Stomach (tissue), 9 donors: ENCODE results near the gene CD81. TPM values are rescaled to one million over a fixed set of nuclear protein-coding genes. Genes with fewer than 3 reads are reported as not detected.

Source experiments
- DNase-seq, 2 donors: peaks; one replicate each; pipeline versions ENCODE4 v3.0.0 to v3.0.0-alpha.2; 2013 to 2019
- H3K27ac ChIP-seq, 5 donors: fragments of 200-600 bp in 4 of 5; sonication (generic) in 4 of 5; one replicate each; pipeline ENCODE4 v1.5.1; 2013 to 2019; ENCODE audit warnings: mild to moderate bottlenecking in 1 of 5, moderate library complexity in 1 of 5
- H3K27me3 ChIP-seq, 3 donors: fragments of 200-600 bp; sonication (generic); one replicate each; pipeline ENCODE4 v1.5.1; 2017 to 2019; ENCODE audit warnings: mixed run types in 1 of 3
- H3K36me3 ChIP-seq, 4 donors: fragments of 200-600 bp; sonication (generic); 1 replicate in 3 of 4; 2 replicates in 1 of 4; pipeline ENCODE4 v1.5.1; 2016 to 2019
- H3K4me1 ChIP-seq, 4 donors: fragments of 200-600 bp; sonication (generic); one replicate each; pipeline ENCODE4 v1.5.1; 2016 to 2019
- H3K4me3 ChIP-seq, 4 donors: fragments of 200-600 bp; sonication (generic) in 3 of 4; one replicate each; pipeline ENCODE4 v1.5.1; 2016 to 2019; ENCODE audit warnings: mild to moderate bottlenecking in 1 of 4
- H3K9me3 ChIP-seq, 4 donors: fragments of 200-600 bp; sonication (generic); one replicate each; pipeline ENCODE4 v1.5.1; 2016 to 2019
- EP300 ChIP-seq: sonication (generic); formaldehyde crosslinking; IDR thresholded peaks from one replicate; pipeline ENCODE4 v1.6.1; 2017; ENCODE audit warnings: antibody characterized with exemption
- POLR2A ChIP-seq, 4 donors: fragments of 450-650 bp; IDR thresholded peaks; one replicate each; pipeline ENCODE4 v1.6.1; 2016; ENCODE audit warnings: antibody characterized with exemption in 4 of 4, control low read depth in 2 of 4, mild to moderate bottlenecking in 1 of 4, moderate library complexity in 1 of 4
- POLR2AphosphoS5 ChIP-seq, 3 donors: sonication (generic); formaldehyde crosslinking; IDR thresholded peaks; one replicate each; pipeline ENCODE4 v1.6.1; 2016; ENCODE audit warnings: antibody characterized with exemption in 3 of 3
- WGBS, 5 donors: extraction: QIAGEN DNeasy Blood & Tissue Kit in 3 of 5; methylation state at CpG; one replicate each; pipeline versions ENCODE4 v1.1.5 to v1.1.7; 2013 to 2018; 5-methylcytosine and 5-hydroxymethylcytosine counted together
- intact Hi-C: fragments of 100-400 bp; cut with DNase I; formaldehyde crosslinking; loops from one replicate; pipeline ENCODE4 v1.15.1; 2023; ENCODE audit warnings: low total_unique reads
- polyA plus RNA-seq, 3 donors: library from polyadenylated mRNA; stranded (reverse); fragments of 200-250 nt; gene quantifications; one replicate each; pipeline ENCODE4 v1.2.3, GENCODE V29; 2013
- total RNA-seq, 5 donors: library from RNA; depleted of rRNA; stranded (reverse); fragments of >200 nt; gene quantifications; one replicate each; pipeline versions ENCODE4 v1.1.0 to v1.2.3, GENCODE V29; 2014 to 2016
- TF ChIP-seq, protein P1 (sequence below), 7 experiments: fragments of 450-650 bp in 4 of 7; fragments of 200-600 bp in 3 of 7; sonication (generic) in 3 of 7; IDR thresholded peaks; one replicate each; pipeline ENCODE4 v1.5.1; 2016 to 2019; ENCODE audit warnings: antibody characterized with exemption in 7 of 7, control low read depth in 2 of 7, mild to moderate bottlenecking in 1 of 7
- donor health status: healthy with polysubstance abuse.
- donor health status: Bipolar disorder and iron deficiency.
- donor health status: healthy.

The CD81 gene
- total and polyA plus RNA-seq, 8 donors: 95.0 to 327 (median 223) TPM

DNA sequence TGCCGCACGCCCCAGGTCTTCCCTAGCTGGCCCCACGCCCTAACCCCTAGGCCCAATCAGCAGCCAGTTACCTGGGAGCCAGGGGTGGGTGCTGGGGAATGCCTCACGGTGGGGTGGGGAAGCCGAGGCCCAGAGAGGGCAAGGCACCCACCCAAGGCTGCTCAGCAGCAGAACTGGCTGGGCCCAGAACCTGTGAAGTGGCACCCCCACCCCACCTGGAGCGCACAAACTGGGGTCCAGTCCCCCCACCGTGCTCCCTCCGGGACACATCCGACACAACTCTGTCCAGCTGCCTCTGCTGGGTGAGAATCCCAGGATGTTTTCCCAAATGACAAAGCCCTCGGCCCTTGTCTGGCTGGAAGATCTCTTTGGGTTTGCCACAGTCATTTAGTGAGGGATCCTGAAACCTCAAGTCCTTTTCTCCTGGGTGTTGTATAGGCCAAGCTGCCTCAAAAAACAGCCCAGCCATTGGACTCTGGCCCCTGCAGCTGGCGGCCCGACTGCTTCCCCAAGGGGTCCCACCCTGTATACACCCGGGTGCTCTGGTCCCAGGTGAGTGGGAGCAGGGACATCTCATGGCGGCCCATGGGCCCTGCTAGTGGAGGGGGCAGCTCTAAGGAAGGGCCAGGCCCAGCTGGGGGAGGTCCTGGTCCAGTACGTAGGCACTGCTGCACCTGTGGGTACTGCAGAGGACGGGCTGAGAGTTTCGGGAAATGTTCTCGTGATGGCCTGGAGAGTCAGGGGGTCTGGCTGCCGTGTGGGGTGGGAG, 44.3 kb downstream of the CD81 start:
- no peak overlapping the region for H3K4me3 ChIP-seq
- no peak overlapping the region for H3K27ac ChIP-seq
- TF ChIP-seq POLR2AphosphoS5 (IDR thresholded peaks at IDR 0.05) (no peak), EP300 (no peak), POLR2A (IDR thresholded peaks at IDR 0.05) (no peak)
- TF ChIP-seq, protein P1, sequence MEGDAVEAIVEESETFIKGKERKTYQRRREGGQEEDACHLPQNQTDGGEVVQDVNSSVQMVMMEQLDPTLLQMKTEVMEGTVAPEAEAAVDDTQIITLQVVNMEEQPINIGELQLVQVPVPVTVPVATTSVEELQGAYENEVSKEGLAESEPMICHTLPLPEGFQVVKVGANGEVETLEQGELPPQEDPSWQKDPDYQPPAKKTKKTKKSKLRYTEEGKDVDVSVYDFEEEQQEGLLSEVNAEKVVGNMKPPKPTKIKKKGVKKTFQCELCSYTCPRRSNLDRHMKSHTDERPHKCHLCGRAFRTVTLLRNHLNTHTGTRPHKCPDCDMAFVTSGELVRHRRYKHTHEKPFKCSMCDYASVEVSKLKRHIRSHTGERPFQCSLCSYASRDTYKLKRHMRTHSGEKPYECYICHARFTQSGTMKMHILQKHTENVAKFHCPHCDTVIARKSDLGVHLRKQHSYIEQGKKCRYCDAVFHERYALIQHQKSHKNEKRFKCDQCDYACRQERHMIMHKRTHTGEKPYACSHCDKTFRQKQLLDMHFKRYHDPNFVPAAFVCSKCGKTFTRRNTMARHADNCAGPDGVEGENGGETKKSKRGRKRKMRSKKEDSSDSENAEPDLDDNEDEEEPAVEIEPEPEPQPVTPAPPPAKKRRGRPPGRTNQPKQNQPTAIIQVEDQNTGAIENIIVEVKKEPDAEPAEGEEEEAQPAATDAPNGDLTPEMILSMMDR (IDR thresholded peaks at IDR 0.05): no peak
- H3K36me3 ChIP-seq: no peaks in the 10 kb centered on the region
- WGBS, 5 donors: 68 to 77% (median 74%) methylated on average over 13 to 19 of the region's 19 CpGs
- intact Hi-C loops: loop anchor here (2.0 kb wide), 1 partner anchor 227 kb away; no protein-coding TSS in a partner anchor
- DNase-seq: no peak
- H3K4me1 ChIP-seq: peaks cover 9 to 17% (median 14%) of the 10 kb centered on the region in 4 donors
- H3K27me3 ChIP-seq: peaks cover 0 to 29% (median 5%) of the 10 kb centered on the region in 3 donors
- no peaks in the 10 kb centered on the region for H3K9me3 ChIP-seq

- Histone ChIP-seq H3K27me3 (peaks cover 0 to 29% (median 5%) of the 10 kb centered on the region in 3 donors), H3K27ac (no peak overlapping the region), H3K9me3 (no peaks in the 10 kb centered on the region), H3K36me3 (no peaks in the 10 kb centered on the region), H3K4me3 (no peak overlapping the region), H3K4me1 (peaks cover 9 to 20% (median 18%) of the 10 kb centered on the region in 4 donors)
- intact Hi-C loops: loop anchor here (2.0 kb wide), 2 partner anchors 115 to 227 kb away; no protein-coding TSS in a partner anchor
- no peak for DNase-seq
- WGBS, 5 donors: 80 to 88% (median 85%) methylated on average over 11 to 17 of the region's 17 CpGs
- TF ChIP-seq, protein P1 (IDR thresholded peaks at IDR 0.05): no peak
- TF ChIP-seq POLR2AphosphoS5 (IDR thresholded peaks at IDR 0.05) (no peak), EP300 (no peak)
Observed at GRCh38 chr11:2421996-2422395, 44.9 kb downstream of the CD81 start.

GRCh38 chr11:2422461-2423156, 45.5 kb downstream of the CD81 start:
- TF ChIP-seq, protein P1 (IDR thresholded peaks at IDR 0.05): no peak
- TF ChIP-seq EP300 (no peak), POLR2A (IDR thresholded peaks at IDR 0.05) (no peak), POLR2AphosphoS5 (IDR thresholded peaks at IDR 0.05) (no peak)
- intact Hi-C loops: loop anchor here (2.0 kb wide), 1 partner anchor 116 kb away; no protein-coding TSS in a partner anchor
- peaks cover 0 to 29% (median 5%) of the 10 kb centered on the region in 3 donors for H3K27me3 ChIP-seq
- H3K4me1 ChIP-seq: peaks cover 9 to 25% (median 24%) of the 10 kb centered on the region in 4 donors
- no peak for DNase-seq
- no peak overlapping the region for H3K27ac ChIP-seq
- H3K4me3 ChIP-seq: no peak overlapping the region
- H3K9me3 ChIP-seq: no peaks in the 10 kb centered on the region
- no peaks in the 10 kb centered on the region for H3K36me3 ChIP-seq
- WGBS, 5 donors: 83 to 100% (median 84%) methylated on average over 6 to 14 of the region's 14 CpGs

DNA sequence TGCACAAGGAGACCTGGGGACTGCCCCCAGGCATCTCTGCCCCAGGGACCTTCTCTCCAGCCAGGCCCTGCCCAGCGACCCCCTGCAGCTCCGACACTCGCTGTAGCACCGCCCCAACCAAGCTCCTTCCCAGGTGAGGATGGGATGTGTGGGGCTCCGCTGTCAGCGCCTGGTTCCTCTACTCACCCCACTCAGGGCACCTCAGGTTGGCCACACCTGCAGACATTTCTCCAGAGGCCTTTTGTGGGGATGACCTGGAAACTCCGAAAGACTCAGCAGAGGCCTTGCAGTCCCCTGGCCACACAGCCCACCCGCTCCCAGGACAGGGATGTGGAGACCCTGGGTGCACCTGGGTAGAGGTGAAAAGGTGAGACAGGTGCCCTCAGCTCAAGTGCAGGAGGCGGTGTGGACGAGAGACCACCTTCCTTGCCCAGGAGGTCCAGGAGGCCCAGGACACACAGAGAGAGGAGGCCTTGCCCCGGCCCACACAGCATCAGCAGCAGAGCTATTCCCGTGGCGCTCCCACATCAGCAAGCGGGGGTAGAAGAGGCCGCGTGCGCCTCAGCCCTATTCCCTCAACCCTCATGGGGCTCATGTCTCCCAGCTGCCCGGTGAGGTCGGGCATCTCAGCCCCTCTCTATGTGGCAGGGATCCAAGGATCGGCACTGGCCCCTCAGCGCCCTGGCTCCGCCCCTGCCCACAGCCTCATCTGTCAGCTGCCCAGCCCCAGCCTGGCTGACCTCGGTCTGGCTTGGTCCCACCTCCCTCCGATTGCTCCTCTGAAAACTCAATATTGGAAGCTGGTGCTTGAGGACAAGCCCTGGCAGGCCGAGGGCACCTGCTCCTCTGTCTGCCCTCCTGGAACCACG, 46.3 kb downstream of the CD81 start:
- peaks cover 9 to 30% (median 26%) of the 10 kb centered on the region in 4 donors for H3K4me1 ChIP-seq
- H3K36me3 ChIP-seq: no peaks in the 10 kb centered on the region
- no peak overlapping the region for H3K4me3 ChIP-seq
- TF ChIP-seq, protein P1 (IDR thresholded peaks at IDR 0.05): no peak
- no peak for TF ChIP-seq POLR2AphosphoS5 (IDR thresholded peaks at IDR 0.05)
- TF ChIP-seq POLR2A (IDR thresholded peaks at IDR 0.05): no peak
- TF ChIP-seq EP300: no peak
- no peaks in the 10 kb centered on the region for H3K9me3 ChIP-seq
- WGBS, 5 donors: 78 to 95% (median 80%) methylated on average over 11 to 26 of the region's 26 CpGs
- intact Hi-C loops: loop anchor here (2.0 kb wide), 1 partner anchor 117 kb away; no protein-coding TSS in a partner anchor
- H3K27ac ChIP-seq: no peak overlapping the region
- H3K27me3 ChIP-seq: peaks cover 0 to 29% (median 5%) of the 10 kb centered on the region in 3 donors
- DNase-seq: no peak
